ENCODE data around the gene NREP. TPM values are rescaled to one million over a fixed set of nuclear protein-coding genes. Genes with fewer than 3 reads are reported as not detected.
A peak's percentile ranks its signal among the peaks of the same experiment; 100 is the strongest.

The NREP gene
- total and polyA plus RNA-seq, 2 experiments from 2014 or later = 260 to 300 TPM

DNA sequence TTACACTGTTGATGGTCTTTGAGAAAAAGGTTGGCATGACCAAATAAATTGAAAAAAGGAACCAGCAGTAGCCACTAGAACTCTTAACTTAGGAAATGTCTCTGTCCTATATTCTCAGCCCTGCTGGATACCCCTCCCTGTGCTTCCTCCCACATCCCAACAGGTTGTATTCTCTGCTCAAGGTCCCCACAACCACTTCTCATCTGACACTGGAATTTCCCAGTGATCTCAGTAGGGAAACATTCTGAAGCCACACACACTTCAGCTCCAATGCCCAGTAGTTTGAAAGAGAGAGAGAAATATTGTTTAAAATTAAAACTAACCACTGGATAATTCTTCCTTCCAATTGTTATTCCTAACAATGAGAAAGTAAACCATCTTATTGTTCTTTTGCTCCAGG, 30.0 kb upstream of the NREP start (continued):
- TF ChIP-seq, protein P1, sequence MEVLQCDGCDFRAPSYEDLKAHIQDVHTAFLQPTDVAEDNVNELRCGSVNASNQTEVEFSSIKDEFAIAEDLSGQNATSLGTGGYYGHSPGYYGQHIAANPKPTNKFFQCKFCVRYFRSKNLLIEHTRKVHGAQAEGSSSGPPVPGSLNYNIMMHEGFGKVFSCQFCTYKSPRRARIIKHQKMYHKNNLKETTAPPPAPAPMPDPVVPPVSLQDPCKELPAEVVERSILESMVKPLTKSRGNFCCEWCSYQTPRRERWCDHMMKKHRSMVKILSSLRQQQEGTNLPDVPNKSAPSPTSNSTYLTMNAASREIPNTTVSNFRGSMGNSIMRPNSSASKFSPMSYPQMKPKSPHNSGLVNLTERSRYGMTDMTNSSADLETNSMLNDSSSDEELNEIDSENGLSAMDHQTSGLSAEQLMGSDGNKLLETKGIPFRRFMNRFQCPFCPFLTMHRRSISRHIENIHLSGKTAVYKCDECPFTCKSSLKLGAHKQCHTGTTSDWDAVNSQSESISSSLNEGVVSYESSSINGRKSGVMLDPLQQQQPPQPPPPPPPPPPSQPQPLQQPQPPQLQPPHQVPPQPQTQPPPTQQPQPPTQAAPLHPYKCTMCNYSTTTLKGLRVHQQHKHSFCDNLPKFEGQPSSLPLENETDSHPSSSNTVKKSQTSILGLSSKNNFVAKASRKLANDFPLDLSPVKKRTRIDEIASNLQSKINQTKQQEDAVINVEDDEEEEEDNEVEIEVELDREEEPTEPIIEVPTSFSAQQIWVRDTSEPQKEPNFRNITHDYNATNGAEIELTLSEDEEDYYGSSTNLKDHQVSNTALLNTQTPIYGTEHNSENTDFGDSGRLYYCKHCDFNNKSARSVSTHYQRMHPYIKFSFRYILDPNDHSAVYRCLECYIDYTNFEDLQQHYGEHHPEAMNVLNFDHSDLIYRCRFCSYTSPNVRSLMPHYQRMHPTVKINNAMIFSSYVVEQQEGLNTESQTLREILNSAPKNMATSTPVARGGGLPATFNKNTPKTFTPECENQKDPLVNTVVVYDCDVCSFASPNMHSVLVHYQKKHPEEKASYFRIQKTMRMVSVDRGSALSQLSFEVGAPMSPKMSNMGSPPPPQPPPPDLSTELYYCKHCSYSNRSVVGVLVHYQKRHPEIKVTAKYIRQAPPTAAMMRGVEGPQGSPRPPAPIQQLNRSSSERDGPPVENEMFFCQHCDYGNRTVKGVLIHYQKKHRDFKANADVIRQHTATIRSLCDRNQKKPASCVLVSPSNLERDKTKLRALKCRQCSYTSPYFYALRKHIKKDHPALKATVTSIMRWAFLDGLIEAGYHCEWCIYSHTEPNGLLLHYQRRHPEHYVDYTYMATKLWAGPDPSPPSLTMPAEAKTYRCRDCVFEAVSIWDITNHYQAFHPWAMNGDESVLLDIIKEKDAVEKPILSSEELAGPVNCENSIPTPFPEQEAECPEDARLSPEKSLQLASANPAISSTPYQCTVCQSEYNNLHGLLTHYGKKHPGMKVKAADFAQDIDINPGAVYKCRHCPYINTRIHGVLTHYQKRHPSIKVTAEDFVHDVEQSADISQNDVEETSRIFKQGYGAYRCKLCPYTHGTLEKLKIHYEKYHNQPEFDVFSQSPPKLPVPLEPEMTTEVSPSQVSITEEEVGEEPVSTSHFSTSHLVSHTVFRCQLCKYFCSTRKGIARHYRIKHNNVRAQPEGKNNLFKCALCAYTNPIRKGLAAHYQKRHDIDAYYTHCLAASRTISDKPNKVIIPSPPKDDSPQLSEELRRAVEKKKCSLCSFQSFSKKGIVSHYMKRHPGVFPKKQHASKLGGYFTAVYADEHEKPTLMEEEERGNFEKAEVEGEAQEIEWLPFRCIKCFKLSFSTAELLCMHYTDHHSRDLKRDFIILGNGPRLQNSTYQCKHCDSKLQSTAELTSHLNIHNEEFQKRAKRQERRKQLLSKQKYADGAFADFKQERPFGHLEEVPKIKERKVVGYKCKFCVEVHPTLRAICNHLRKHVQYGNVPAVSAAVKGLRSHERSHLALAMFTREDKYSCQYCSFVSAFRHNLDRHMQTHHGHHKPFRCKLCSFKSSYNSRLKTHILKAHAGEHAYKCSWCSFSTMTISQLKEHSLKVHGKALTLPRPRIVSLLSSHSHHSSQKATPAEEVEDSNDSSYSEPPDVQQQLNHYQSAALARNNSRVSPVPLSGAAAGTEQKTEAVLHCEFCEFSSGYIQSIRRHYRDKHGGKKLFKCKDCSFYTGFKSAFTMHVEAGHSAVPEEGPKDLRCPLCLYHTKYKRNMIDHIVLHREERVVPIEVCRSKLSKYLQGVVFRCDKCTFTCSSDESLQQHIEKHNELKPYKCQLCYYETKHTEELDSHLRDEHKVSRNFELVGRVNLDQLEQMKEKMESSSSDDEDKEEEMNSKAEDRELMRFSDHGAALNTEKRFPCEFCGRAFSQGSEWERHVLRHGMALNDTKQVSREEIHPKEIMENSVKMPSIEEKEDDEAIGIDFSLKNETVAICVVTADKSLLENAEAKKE (CRISPR knock-in tag; IDR thresholded peaks at IDR 0.05) = no peak
- TF ChIP-seq ZNF331 (CRISPR knock-in tag; IDR thresholded peaks at IDR 0.05; ENCODE audit: low read depth) (no peak), EZH2phosphoT487 (IDR thresholded peaks at IDR 0.05; ENCODE audit: unreplicated experiment) (no peak)

DNA sequence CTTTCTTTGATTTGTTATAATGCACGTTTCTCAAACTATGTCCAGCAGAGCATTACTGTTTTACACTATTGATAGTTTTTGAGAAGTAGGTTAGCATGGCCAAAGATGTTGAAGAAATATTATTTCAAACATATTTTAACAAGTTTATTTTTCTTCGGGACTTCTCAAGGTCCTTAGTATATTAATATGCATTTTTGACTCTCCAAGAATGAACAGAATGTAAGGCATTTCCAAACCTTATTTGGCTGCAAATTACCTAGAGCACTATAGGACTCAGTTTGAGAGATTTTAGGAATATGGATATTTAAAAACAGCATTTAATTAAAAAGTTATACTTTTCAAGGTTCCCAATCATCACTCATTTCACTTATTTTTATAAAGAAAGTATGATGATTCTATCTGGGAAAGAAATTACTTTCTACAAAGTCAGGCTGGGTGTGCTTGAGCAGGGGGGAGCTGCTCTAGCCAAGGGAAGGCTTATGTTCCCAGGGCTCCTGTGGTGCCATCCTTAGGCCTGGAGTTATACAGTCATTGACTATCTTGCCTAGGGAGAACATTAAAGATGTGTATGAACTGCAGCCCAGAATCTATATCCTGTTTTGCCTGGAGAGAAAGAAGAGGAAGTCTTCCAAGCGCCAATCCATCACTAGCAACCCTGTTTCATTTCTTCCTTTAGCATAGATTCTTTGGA, 27.6 kb upstream of the NREP start:
- Mint-ChIP-seq H3K27ac (no peak overlapping the region; the same call in 1 of the 2 replicates), H3K9me3 (no peaks in the 10 kb centered on the region), H3K4me1 (peaks cover 17% of the 10 kb centered on the region), H3K36me3 (ENCODE audit: low read depth) (no peaks in the 10 kb centered on the region), H3K4me3 (no peak overlapping the region), H3K27me3 (ENCODE audit: insufficient read depth, low read depth, poor library complexity) (no peaks in the 10 kb centered on the region)
- Histone ChIP-seq H4K20me1 (replicated peaks; ENCODE audit: insufficient read depth) (no peaks in the 10 kb centered on the region), H3K9me2 (ENCODE audit: insufficient read depth) (no peaks in the 10 kb centered on the region), H3K4me3 (no peak overlapping the region), H3K79me2 (replicated peaks; ENCODE audit: insufficient read depth) (no peaks in the 10 kb centered on the region), H2AFZ (no peak overlapping the region), H3K27me3 (ENCODE audit: insufficient read depth) (no peaks in the 10 kb centered on the region), H3K36me3 (ENCODE audit: insufficient read depth) (no peaks in the 10 kb centered on the region), H3K27ac (ENCODE audit: low read depth) (no peak overlapping the region), H3K4me2 (peak overlapping the region; percentile 12; the same call in 1 of the 2 replicates), H3F3A (replicated peaks; ENCODE audit: low read depth) (no peaks in the 10 kb centered on the region), H3K4me1 (ENCODE audit: insufficient read depth) (peaks cover 30% of the 10 kb centered on the region)
- no peak for TF ChIP-seq STAT1 (IDR thresholded peaks at IDR 0.05; ENCODE audit: unreplicated experiment)
- no peak for TF ChIP-seq JUNB (IDR thresholded peaks at IDR 0.05; ENCODE audit: unreplicated experiment)
- TF ChIP-seq EZH2 (IDR thresholded peaks at IDR 0.05; ENCODE audit: low read depth, unreplicated experiment) = no peak
- no peak for TF ChIP-seq ZNF331 (CRISPR knock-in tag; IDR thresholded peaks at IDR 0.05; ENCODE audit: low read depth)
- TF ChIP-seq, protein P1 (CRISPR knock-in tag; IDR thresholded peaks at IDR 0.05) = no peak
- no peak for TF ChIP-seq CREB1 (CRISPR knock-in tag; IDR thresholded peaks at IDR 0.05; ENCODE audit: low read depth)
- ATAC-seq = peak; percentile 47; the same call in 2 of the 3 replicates
- DNase-seq (ENCODE audit: low spot score) = no peak

All from GM23338 (cell line).